H4 (cell line): ENCODE results near the gene PRXL2B. TPM values are rescaled to one million over a fixed set of nuclear protein-coding genes. Genes with fewer than 3 reads are reported as not detected.
A peak's percentile ranks its signal among the peaks of the same experiment; 100 is the strongest.
"Not testable (repeated sequence)": the region's sequence is repeated elsewhere in the genome, so short reads cannot be mapped to it uniquely, and the experiment has no call there.

Source experiments
- DNase-seq: peaks from one replicate; pipeline ENCODE4 v3.0.0-alpha.2; 2015; ENCODE audit warnings: low spot score
- total RNA-seq: library from RNA; depleted of rRNA; stranded (reverse); fragments of >200 nt; shearing (Covaris generic); gene quantifications from 2 replicates; pipeline ENCODE4 v1.2.3, GENCODE V29; 2014

The PRXL2B gene
- total RNA-seq, 1 experiment from 2014 or later = 18.8 TPM

DNA sequence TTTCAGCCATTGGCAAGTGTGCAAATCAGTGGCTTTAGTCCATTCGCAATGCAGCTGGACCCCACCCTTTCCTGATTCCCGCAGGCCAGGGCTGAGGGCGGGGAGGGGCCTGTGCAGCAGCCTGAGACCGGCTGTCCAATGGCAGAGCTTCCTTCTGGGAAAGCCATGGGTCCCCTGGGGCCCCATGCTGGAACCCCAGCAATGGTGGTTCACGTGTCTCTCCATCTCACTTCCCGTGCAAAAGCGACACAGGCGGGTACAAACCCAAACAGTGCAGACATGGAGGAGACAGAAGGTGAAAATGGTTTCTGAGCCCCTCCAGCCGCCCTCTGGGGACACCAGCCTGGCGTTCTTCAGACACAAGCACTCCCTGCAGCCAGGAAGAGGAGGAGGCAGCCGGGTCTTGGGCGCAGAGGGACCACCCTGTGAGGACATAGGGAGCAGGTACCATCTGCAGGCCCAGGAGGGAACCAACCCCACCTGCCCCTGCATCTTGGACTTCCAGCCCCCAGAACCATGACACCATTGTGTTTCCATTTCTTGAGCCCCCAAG lies 36.2 kb upstream of the PRXL2B start:
- not testable (repeated sequence) for DNase-seq

DNA sequence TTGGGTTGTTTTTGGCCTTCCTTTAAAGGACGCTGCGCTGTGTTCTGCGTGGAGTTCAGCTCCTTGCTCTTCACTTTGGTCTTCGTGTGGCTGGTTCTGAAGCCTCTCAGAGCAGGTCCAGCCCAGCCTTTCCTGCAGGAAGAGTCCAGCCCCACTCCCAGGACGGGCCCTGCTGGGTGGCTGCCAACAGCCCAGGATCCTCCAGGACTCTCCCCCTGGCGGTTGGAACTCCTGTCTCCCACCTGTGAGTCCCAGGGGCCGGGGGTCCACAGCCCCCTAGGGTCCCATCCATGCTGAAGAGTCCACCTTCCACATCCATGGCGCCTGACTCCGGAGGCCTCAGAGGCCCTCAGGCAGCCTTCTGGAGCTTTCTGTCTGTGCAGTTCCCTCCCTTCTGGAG lies 35.0 kb upstream of the PRXL2B start:
- not testable (repeated sequence) for DNase-seq

- no peak for DNase-seq
Observed at GRCh38 chr1:2552189-2552588, 34.4 kb upstream of the PRXL2B start.

DNA sequence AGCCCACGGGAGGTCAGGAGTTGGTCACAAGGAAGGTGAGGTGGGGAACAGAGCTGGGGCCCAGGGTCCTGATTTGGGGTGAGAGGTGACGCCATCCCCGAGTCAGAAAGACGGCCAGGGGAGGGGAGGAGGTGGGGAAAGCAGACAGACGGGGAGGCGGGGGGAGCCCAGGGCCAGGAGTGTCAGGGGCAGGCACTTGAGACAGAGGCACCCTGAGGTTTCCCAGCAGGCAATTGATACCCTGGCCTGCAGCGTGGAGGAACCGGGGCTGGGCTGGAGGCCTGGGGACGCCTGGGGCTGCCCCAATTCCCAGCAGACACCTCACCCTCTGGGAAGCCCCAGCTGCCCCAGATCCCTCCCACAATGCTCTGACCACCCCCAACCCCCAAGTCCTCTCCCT lies 33.5 kb upstream of the PRXL2B start:
- not testable (repeated sequence) for DNase-seq

GRCh38 chr1:2553871-2554620 lies 32.5 kb upstream of the PRXL2B start:
- no peak for DNase-seq

DNA sequence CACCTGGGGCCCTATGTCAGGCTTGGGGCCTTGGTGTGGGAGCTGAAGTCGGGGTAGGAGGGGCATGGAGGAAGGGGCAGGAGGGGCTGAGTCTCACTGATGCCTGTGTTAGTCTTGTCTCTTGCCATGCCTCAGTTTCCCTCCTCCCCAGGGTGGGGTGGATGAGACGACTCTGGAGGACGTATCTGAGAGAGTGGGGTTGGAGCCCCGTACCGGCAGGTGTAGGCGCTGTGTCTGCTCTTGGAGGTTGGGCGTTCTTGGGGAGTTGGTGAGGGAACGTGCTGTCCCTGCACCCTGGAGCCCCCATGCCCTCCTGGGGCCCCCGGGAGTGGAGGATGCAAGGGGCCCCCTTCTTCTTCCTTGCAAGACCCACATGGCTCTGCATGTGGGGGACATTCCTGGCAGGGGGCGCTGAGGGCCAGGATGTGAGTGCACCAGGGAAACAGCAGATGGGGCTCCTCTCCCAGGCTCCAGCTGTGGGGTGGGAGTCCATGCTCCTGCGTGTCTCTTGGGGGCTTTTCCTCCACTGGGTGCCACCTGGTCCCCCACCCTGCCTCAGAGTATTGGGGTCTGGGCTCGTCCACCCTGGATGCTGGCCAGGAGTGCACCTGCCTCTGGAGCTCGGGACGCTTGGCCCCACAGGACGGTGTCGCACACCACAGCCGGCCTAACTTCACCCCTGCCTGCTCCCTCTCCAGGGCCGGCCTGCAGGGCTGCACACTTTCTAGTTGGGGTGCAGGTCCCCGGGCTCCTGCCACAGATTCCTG lies 31.8 kb upstream of the PRXL2B start:
- no peak for DNase-seq

- no peak for DNase-seq
Observed at GRCh38 chr1:2555634-2556276, 30.8 kb upstream of the PRXL2B start.

DNA sequence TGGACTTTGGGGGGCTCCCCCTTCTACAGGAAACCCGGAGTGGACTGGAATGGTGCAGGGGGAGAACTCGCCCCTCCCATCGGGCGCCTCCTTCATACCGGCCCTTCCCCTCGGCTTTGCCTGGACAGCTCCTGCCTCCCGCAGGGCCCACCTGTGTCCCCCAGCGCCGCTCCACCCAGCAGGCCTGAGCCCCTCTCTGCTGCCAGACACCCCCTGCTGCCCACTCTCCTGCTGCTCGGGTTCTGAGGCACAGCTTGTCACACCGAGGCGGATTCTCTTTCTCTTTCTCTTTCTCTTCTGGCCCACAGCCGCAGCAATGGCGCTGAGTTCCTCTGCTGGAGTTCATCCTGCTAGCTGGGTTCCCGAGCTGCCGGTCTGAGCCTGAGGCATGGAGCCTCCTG lies 30.3 kb upstream of the PRXL2B start, which contains the start of gene TNFRSF14:
Gene TNFRSF14 (plus strand): TSS at position 95 of the 401 bp plus-strand sequence. CDS start 294 bp downstream, at position 389.
- DNase-seq = peak; percentile 56

DNA sequence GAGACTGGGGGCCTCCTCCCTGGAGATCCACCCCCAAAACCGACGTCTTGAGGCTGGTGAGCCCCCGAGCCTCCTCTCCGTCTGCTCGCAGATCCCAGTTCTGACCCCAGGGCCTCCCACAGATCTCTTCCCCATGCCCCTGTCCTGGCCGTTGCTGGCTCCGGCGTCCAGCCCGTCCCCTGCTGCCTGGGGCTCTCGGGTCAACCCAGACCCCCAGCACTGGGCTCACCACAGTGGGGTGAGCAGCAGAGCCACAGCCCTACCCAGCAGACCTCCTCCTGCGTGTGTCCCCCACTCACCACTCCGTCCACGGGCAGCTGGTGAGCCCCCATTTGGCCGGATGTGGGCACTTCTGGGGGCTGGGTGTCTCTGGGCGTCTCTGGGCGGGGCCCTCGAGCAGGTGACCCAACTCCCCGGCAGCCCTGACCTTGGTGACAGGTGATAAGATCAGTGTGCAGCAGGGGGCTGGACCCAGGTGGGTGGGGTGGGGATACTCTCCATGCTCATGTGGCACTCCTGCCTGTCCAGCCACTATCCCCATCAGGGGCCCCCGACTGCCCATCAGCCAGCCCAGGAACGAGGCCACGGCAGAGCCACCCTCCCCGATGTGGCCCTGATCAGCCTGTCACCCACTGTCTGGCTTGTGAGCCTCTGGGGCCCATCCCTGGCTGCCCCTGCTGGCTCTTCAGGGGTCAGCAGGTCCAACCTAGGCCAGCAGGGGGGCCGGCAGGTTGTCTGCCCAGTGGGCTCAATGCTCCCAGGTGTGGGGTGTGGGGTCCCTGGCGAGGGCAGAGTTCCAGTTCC lies 29.7 kb upstream of the PRXL2B start:
- DNase-seq = no peak

DNA sequence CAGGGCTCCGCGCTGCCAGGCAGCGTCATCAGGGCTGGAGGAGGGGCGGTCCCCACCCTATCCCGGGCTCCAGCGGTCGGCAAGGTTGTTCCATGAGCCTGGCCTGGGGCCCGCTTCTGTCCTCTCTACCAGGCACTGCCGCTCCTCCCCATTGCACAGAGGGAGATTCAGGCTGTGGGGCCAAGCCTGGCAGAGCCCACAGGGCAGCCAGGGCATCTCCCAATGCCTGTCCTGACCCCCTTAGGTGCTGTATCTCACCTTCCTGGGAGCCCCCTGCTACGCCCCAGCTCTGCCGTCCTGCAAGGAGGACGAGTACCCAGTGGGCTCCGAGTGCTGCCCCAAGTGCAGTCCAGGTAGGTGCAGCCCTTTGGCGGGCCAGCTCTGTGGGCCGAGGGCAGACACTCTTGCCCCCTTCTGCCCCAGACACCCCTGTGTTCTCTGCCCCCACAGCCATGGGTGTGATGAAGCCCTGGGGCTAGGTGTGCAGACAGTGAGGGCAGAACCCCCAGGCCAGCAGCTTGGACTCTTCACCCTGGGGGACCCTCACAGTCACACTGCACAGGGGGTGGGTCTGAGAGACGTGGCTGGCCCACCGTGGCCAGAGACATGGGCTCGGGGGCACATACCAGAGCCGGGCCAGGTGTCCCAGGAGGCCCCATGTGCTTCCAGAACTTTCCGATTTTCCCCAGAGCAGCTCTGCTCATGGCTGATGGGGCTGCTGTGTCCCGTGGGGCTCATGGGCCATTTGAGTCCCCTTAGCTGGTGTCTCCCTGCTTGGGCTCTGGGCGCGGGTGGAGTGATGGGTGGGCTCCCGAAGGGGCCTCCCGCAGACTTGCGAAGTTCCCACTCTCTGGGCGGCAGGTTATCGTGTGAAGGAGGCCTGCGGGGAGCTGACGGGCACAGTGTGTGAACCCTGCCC lies 28.8 kb upstream of the PRXL2B start:
- no peak for DNase-seq

GRCh38 chr1:2558420-2558819 lies 28.2 kb upstream of the PRXL2B start:
- no peak for DNase-seq

GRCh38 chr1:2558861-2559260 lies 27.7 kb upstream of the PRXL2B start:
- no peak for DNase-seq

DNA sequence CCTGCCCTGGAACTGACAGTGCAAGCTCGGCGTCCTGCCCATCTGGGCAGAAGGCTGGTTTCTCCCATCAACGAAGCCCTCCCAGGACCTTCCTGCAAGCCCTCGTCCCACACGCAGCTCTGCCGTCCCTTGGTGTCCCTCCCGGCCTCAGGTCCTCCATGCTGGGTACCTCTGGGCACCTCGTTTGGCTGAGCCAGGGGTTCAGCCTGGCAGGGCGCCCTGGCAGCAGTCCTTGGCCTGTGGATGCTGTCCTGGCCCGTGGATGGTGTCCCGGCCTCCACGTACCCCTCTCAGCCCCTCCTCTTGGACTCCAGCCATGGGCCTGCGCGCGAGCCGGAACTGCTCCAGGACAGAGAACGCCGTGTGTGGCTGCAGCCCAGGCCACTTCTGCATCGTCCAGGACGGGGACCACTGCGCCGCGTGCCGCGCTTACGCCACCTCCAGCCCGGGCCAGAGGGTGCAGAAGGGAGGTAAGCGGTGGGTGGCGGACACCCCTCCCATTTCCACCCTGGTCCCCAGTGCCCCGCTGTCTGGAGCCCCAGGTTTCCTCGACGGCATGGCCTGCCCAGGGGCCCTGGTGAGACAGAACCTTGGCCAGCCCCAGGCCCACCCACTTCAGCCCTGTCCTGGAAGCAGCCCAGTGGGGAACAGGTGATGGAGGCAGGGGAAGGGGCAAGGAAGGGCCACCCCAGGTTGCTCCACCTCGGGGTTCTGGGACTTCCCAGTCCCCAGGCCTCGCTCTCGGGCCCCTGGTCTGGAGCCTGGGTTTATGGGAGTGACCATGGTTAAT lies 26.9 kb upstream of the PRXL2B start:
- no peak for DNase-seq

- DNase-seq = no peak
Observed at GRCh38 chr1:2560299-2561073, 26.1 kb upstream of the PRXL2B start.

DNA sequence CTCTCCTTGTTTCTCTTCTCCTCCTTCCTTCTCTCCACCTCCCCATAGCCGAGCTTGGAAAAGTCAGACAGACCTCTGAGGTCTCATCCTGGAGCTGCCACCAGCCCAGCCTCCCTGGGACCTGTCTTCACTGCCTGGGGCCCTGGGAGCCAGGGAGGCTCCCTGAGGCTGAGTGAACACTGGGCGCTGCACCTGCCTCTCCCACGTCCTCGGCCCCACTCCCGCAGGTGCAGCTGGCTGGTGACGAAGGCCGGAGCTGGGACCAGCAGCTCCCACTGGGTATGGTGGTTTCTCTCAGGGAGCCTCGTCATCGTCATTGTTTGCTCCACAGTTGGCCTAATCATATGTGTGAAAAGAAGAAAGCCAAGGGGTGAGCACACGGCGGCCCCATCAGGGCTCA lies 25.1 kb upstream of the PRXL2B start:
- DNase-seq = no peak

DNA sequence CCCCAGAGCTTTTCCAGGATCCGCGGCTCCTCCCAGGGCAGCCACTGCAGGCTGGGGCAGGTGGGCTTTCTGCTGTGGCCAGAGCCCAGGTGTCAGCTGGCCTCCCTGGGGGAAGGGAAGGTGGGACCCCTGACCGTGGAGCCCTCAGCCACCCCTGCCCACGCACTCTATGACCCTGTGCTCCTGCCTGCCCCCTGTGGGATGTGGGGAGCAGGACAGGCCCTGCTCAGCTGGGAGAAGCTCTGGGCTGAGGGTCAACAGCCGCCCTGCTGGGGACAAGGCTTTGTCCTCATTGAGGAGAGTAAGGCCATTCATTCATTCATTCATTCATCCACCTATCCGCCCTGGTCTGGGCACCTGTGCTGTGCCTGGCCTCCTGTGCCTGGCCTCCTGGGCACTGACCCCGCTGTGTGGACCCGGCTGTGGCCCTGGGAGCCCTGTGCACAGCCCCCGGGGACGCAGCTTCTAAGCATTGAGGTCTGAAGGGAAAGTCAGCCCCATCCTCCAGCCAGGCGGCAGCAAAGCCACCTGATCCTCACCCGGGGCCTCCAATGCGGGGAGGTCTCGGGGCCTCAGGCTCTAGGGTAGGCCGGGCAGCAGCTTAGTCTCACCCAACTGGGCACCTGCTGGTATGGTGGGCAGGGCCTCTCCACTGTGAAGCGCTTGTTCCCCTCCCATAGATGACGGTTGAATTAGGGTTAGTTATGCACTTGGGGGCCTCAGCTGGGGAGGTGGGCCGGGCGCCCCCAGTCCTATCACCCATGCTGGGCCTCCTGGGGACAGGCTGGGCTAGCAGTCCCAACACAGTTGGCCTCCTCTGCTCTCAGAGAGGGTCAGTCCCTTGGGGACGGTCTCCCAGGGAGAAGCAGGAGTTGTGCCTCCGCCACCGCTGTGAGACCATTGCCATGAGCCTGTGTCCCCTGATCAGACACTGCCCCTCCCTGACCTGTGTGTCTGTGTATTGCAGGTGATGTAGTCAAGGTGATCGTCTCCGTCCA lies 24.4 kb upstream of the PRXL2B start:
- no peak for DNase-seq

GRCh38 chr1:2563205-2563604 lies 23.4 kb upstream of the PRXL2B start:
- no peak for DNase-seq
